PC-9 (cell line): ENCODE data around the gene COL4A1.

ENCODE experiments used
- CTCF ChIP-seq: fragments of 200-600 bp; sonication (generic); conservative IDR thresholded peaks from 2 replicates; pipeline ENCODE4 v1.6.1; 2017; ENCODE audit warnings: mixed run types, antibody characterized with exemption, mild to moderate bottlenecking, moderate library complexity
- EZH2 ChIP-seq: fragments of 200-600 bp; sonication (generic); IDR thresholded peaks from 2 replicates; pipeline ENCODE4 v1.8.0; 2017; ENCODE audit warnings: antibody characterized with exemption, low read depth

GRCh38 chr13:110170020-110170790, 136.8 kb downstream of the COL4A1 start:
- TF ChIP-seq CTCF (no peak), EZH2 (no peak)
